Measurements from ENCODE around the gene TIMM29.

DNA sequence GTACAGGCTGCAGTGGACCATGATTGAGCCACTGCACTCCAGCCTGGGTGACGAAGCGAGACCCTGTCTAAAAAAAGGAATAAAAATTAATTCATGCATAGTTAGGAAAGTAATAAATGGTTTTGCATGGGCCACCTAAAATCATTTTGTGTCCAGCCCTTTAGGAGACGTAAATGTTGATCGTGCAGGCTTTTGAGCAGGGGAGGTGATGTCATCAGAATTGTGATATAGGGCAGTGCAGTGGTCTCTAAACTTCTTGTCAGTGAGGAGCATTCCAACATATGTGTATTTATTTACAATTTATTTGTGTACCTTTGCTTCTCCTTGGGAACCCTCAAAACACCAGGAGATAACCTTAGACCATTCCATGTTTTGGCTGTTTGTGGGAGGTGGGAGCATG is 35.3 kb downstream of the TIMM29 start:
- TF ChIP-seq, protein P1, sequence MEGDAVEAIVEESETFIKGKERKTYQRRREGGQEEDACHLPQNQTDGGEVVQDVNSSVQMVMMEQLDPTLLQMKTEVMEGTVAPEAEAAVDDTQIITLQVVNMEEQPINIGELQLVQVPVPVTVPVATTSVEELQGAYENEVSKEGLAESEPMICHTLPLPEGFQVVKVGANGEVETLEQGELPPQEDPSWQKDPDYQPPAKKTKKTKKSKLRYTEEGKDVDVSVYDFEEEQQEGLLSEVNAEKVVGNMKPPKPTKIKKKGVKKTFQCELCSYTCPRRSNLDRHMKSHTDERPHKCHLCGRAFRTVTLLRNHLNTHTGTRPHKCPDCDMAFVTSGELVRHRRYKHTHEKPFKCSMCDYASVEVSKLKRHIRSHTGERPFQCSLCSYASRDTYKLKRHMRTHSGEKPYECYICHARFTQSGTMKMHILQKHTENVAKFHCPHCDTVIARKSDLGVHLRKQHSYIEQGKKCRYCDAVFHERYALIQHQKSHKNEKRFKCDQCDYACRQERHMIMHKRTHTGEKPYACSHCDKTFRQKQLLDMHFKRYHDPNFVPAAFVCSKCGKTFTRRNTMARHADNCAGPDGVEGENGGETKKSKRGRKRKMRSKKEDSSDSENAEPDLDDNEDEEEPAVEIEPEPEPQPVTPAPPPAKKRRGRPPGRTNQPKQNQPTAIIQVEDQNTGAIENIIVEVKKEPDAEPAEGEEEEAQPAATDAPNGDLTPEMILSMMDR (IDR thresholded peaks at IDR 0.05): no peak
- no peak for TF ChIP-seq POLR2A (IDR thresholded peaks at IDR 0.05)

Measured in testis (tissue), 2 donors.